Stomach (tissue), 4 donors: ENCODE measurements around the gene TTC39B.

ENCODE experiments used
- CTCF ChIP-seq, 7 experiments: fragments of 450-650 bp in 4 of 7; fragments of 200-600 bp in 3 of 7; sonication (generic) in 3 of 7; IDR thresholded peaks; one replicate each; pipeline ENCODE4 v1.5.1; 2016 to 2019; ENCODE audit warnings: antibody characterized with exemption in 7 of 7, control low read depth in 2 of 7, mild to moderate bottlenecking in 1 of 7
- POLR2AphosphoS5 ChIP-seq, 3 donors: sonication (generic); formaldehyde crosslinking; IDR thresholded peaks; one replicate each; pipeline ENCODE4 v1.6.1; 2016; ENCODE audit warnings: antibody characterized with exemption in 3 of 3

DNA sequence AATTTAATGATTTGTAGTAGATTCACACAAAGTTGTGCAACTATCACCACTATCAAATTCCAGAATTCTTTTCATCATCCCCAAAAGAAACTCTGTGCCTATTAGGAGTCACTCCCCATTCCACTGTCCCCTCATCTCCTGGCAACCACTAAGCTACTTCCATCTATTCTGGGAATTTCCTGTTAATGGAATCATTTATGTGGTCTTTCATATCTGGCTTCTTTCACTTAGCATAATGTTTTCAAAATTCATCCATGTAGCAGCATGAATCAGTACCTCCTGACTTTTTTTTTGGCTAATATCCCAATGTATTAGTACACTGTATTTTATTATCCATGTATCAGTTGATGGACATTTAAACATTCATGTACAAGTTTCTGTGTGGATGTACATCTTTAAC lies 157.6 kb downstream of the TTC39B start:
- TF ChIP-seq POLR2AphosphoS5 (IDR thresholded peaks at IDR 0.05) = no peak
- no peak for TF ChIP-seq CTCF (IDR thresholded peaks at IDR 0.05)
